AG10803 (cell line): ENCODE data around the gene ZG16.
"Not testable (repeated sequence)": the region's sequence is repeated elsewhere in the genome, so short reads cannot be mapped to it uniquely, and the experiment has no call there.

Source experiments
- DNase-seq: peaks from one replicate; pipeline ENCODE4 v3.0.0; 2010; ENCODE audit warnings: low read depth
- H3K4me3 ChIP-seq: 2 replicates; pipeline ENCODE4 v1.5.1; 2011; ENCODE audit warnings: mild to moderate bottlenecking, low read length, control low read depth
- CTCF ChIP-seq: conservative IDR thresholded peaks from 2 replicates; pipeline ENCODE4 v1.5.1; 2011; ENCODE audit warnings: mild to moderate bottlenecking, low read length, control low read depth, inconsistent platforms

The ZG16 gene

GRCh38 chr16:29757950-29758466 is 20.0 kb upstream of the ZG16 start:
- no peak overlapping the region for H3K4me3 ChIP-seq
- TF ChIP-seq CTCF = peak; percentile 31; the same call in 1 of the 2 replicates
- DNase-seq = peak; percentile 46

- DNase-seq = no peak
- no peak for TF ChIP-seq CTCF
- H3K4me3 ChIP-seq = no peak overlapping the region
Observed at GRCh38 chr16:29760567-29761279, 17.3 kb upstream of the ZG16 start.

- DNase-seq = not testable (repeated sequence)
Observed at GRCh38 chr16:29761280-29761651, 16.8 kb upstream of the ZG16 start.

GRCh38 chr16:29761882-29762281 is 16.2 kb upstream of the ZG16 start:
- no peak for DNase-seq

More at GRCh38 chr16:29761280-29761651, 16.8 kb upstream of the ZG16 start:
- not testable (repeated sequence) for H3K4me3 ChIP-seq

GRCh38 chr16:29763326-29763725 is 14.7 kb upstream of the ZG16 start:
- no peak for DNase-seq
- H3K4me3 ChIP-seq = no peak overlapping the region
- no peak for TF ChIP-seq CTCF

More at GRCh38 chr16:29761882-29762281, 16.2 kb upstream of the ZG16 start:
- H3K4me3 ChIP-seq = no peak overlapping the region
- no peak for TF ChIP-seq CTCF

- DNase-seq = no peak
- H3K4me3 ChIP-seq = no peak overlapping the region
- TF ChIP-seq CTCF = no peak
Observed at GRCh38 chr16:29765167-29766032, 12.7 kb upstream of the ZG16 start.

GRCh38 chr16:29766571-29766970 is 11.5 kb upstream of the ZG16 start:
- TF ChIP-seq CTCF = no peak
- H3K4me3 ChIP-seq = no peak overlapping the region
- DNase-seq = no peak
